Brain microvascular endothelial cell (primary cell): ENCODE measurements around the gene GDAP2.
"Not testable (repeated sequence)": the region's sequence is repeated elsewhere in the genome, so short reads cannot be mapped to it uniquely, and the experiment has no call there.

Experiments used
- DNase-seq: peaks from one replicate; pipeline ENCODE4 v3.0.0-alpha.2; 2020
- H3K27ac ChIP-seq: fragments of 250-450 bp; sonication (Bioruptor Pico); 2 replicates; pipeline ENCODE4 v1.5.1; 2020; ENCODE audit warnings: mild to moderate bottlenecking, moderate library complexity
- H3K27me3 ChIP-seq: fragments of 250-450 bp; sonication (Bioruptor Pico); replicated peaks from 2 replicates; pipeline ENCODE4 v1.5.1; 2020; ENCODE audit warnings: mild to moderate bottlenecking
- H3K36me3 ChIP-seq: fragments of 250-450 bp; sonication (Bioruptor Pico); replicated peaks from 2 replicates; pipeline ENCODE4 v1.5.1; 2020; ENCODE audit warnings: mild to moderate bottlenecking
- H3K4me3 ChIP-seq: 2 replicates; pipeline ENCODE4 v1.5.1; 2011; ENCODE audit warnings: low read depth, mild to moderate bottlenecking, control low read depth, low read length, moderate library complexity
- CTCF ChIP-seq: IDR thresholded peaks from 2 replicates; pipeline ENCODE4 v1.5.1; 2011; ENCODE audit warnings: low read depth, mild to moderate bottlenecking, moderate library complexity, low read length, control low read depth, inconsistent platforms; ENCODE audit errors: missing control alignments
- in situ Hi-C: cut with HindIII; loops from 2 replicates; pipeline ENCODE4 v1.10.0; 2017; ENCODE audit warnings: low sequenced_read_pairs, low pct_ligation_motif_present

The GDAP2 gene

DNA sequence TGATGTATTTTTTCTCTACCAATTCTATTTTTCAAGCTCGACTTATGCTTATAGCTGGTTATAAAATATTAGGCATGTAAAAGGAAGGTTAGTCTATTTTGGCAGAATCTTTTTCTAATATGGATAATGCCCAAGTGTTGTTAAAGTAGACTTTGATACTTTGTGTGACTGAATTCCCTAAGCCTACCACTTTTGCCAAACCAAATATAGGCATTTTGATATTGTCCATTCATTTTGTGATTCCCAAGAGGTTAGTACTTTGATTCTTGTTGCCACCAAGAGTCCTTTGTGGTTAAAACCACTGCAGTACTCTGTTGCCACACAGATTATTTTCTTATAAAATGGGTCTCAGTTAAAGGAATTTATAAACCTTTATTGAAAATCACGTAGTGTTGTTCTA lies 4.3 kb upstream of the GDAP2 start:
- Histone ChIP-seq H3K27ac (no peak overlapping the region), H3K36me3 (peaks cover 16% of the 10 kb centered on the region), H3K4me3 (no peak overlapping the region), H3K27me3 (no peaks in the 10 kb centered on the region)
- no peak for DNase-seq
- TF ChIP-seq CTCF, result no peak
- in situ Hi-C loops, result no loop called here

DNA sequence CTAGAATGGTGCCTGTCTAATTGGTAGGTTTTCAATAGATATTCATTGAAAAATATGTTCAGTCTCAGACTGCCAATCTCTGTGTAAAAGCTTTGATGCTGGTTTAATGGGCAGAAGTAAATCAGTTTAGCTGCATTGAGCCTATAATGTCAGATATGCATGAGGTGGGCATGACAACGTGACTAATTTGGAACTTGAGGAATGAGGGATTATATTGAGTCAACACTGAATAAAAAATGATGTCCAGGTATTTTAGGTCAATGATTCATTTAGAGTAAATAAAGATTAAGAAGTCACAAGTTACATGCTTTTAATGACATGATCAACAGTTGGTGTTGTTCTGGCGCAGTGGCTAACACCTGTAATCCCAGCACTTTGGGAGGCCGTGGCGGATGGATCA lies 3.2 kb upstream of the GDAP2 start:
- Histone ChIP-seq H3K4me3 (no peak overlapping the region), H3K27me3 (no peaks in the 10 kb centered on the region), H3K27ac (no peak overlapping the region), H3K36me3 (peaks cover 4% of the 10 kb centered on the region)
- in situ Hi-C loops, result no loop called here
- TF ChIP-seq CTCF, result no peak
- DNase-seq, result no peak

- Histone ChIP-seq H3K27ac (no peak overlapping the region), H3K36me3 (peaks cover 4% of the 10 kb centered on the region), H3K4me3 (peak overlapping the region; percentile 94), H3K27me3 (no peaks in the 10 kb centered on the region)
- in situ Hi-C loops, result no loop called here
- TF ChIP-seq CTCF, result no peak
- DNase-seq, result no peak
These were observed 1.1 kb upstream of the GDAP2 start for GRCh38 chr1:117930484-117930883.

DNA sequence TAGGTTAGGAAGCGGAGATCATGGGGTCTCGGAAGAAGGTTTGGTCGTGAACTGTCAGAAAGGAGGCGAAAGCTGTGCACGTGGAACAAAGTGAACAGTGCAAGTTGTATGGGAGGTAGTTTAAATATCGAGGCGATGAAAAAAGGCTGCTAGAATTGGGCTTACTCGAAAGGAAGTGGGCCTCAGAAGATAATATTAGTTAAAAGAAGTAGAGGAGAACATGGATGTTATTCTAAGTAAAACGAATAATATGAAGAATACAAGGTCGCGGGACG lies 689 bp upstream of the GDAP2 start:
- Histone ChIP-seq H3K4me3 (peak overlapping the region; percentile 94), H3K27ac (peak overlapping the region; percentile 2), H3K36me3 (peaks cover 4% of the 10 kb centered on the region), H3K27me3 (no peaks in the 10 kb centered on the region)
- no peak for TF ChIP-seq CTCF
- in situ Hi-C loops, result no loop called here
- no peak for DNase-seq

DNA sequence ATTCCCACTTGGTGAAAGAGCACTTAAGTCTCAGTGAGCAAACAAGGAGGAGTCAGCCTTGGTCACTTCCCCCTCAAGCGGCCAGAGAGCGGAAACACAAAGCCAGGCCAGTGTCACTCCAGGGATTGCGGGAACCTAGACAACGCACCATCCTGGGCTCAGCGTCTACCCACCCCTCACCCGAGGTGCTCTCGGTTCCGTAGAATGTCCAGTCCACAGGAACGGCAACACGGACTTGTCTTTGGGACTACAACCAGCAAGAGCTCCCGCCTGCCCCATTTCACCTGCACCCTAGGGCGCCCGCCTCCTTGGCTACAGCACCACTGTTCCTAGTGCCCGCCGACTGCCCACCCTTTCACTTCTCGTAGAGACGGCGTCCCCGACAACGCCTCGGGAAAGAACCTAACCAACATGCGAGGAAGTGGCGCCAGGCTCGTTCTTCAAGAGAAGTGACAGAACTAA lies 509 bp downstream of the GDAP2 start:
- Histone ChIP-seq H3K27ac (peak overlapping the region; percentile 35), H3K27me3 (no peaks in the 10 kb centered on the region), H3K36me3 (no peaks in the 10 kb centered on the region), H3K4me3 (peak overlapping the region; percentile 94)
- in situ Hi-C loops, result no loop called here
- peak; percentile 42 for TF ChIP-seq CTCF
- DNase-seq, result peak; percentile 55

GRCh38 chr1:117925981-117926380 lies 3.4 kb downstream of the GDAP2 start:
- no peak for DNase-seq
- in situ Hi-C loops, result no loop called here
- TF ChIP-seq CTCF, result no peak
- Histone ChIP-seq H3K27ac (no peak overlapping the region), H3K36me3 (no peaks in the 10 kb centered on the region), H3K4me3 (no peak overlapping the region), H3K27me3 (no peaks in the 10 kb centered on the region)

- in situ Hi-C loops, DNase-seq, H3K36me3 ChIP-seq, H3K27me3 ChIP-seq, H3K27ac ChIP-seq, H3K4me3 ChIP-seq: not testable (repeated sequence)
These were observed 6.7 kb downstream of the GDAP2 start for GRCh38 chr1:117922717-117923116.
